H9 (cell line): ENCODE measurements around the gene ATP6V1G3. TPM values are rescaled to one million over a fixed set of nuclear protein-coding genes. Genes with fewer than 3 reads are reported as not detected.

Source experiments
- DNase-seq: peaks from one replicate; pipeline ENCODE4 v3.0.0-alpha.2; 2017
- H2AFZ ChIP-seq: one replicate; pipeline ENCODE4 v1.6.1; 2013; ENCODE audit warnings: mild to moderate bottlenecking, low read length, control low read depth, moderate library complexity
- H2AK5ac ChIP-seq: 2 replicates; pipeline ENCODE4 v1.6.1; 2013; ENCODE audit warnings: low read length, control low read depth, mixed read lengths; ENCODE audit not compliant: insufficient read length
- H2BK120ac ChIP-seq: one replicate; pipeline ENCODE4 v1.6.1; 2013; ENCODE audit warnings: low read depth, mild to moderate bottlenecking, low read length, control low read depth, inconsistent platforms; ENCODE audit not compliant: poor library complexity, severe bottlenecking
- H2BK12ac ChIP-seq: 2 replicates; pipeline ENCODE4 v1.6.1; 2013; ENCODE audit warnings: low read length, control low read depth, mixed read lengths, low read depth; ENCODE audit not compliant: insufficient read length
- H2BK15ac ChIP-seq: 2 replicates; pipeline ENCODE4 v1.6.1; 2013; ENCODE audit warnings: low read depth, low read length, control low read depth
- H2BK20ac ChIP-seq: one replicate; pipeline ENCODE4 v1.6.1; 2013; ENCODE audit warnings: low read depth, mild to moderate bottlenecking, low read length, control low read depth, inconsistent platforms; ENCODE audit not compliant: poor library complexity, severe bottlenecking
- H2BK5ac ChIP-seq: 2 replicates; pipeline ENCODE4 v1.6.1; 2013; ENCODE audit warnings: low read length, control low read depth, mixed read lengths; ENCODE audit not compliant: insufficient read length
- H3K14ac ChIP-seq: 2 replicates; pipeline ENCODE4 v1.6.1; 2013; ENCODE audit warnings: low read length, control low read depth; ENCODE audit not compliant: insufficient read depth
- H3K18ac ChIP-seq: 2 replicates; pipeline ENCODE4 v1.6.1; 2013; ENCODE audit warnings: low read depth, mild to moderate bottlenecking, mixed read lengths, low read length, control low read depth; ENCODE audit not compliant: insufficient read length
- H3K23ac ChIP-seq: 2 replicates; pipeline ENCODE4 v1.6.1; 2013; ENCODE audit warnings: low read length, control low read depth, mixed read lengths, low read depth; ENCODE audit not compliant: insufficient read length
- H3K23me2 ChIP-seq: 2 replicates; pipeline ENCODE4 v1.6.1; 2013; ENCODE audit warnings: low read depth, mild to moderate bottlenecking, mixed read lengths, low read length, control low read depth; ENCODE audit not compliant: insufficient read length, poor library complexity, severe bottlenecking
- H3K27ac ChIP-seq: 2 replicates; pipeline ENCODE4 v1.5.1; 2013; ENCODE audit warnings: low read length, control low read depth, mixed read lengths, low read depth; ENCODE audit not compliant: insufficient read length
- H3K27me3 ChIP-seq: 2 replicates; pipeline ENCODE4 v1.6.1; 2013; ENCODE audit warnings: low read length, control low read depth, inconsistent platforms; ENCODE audit not compliant: insufficient read depth
- H3K4ac ChIP-seq: 2 replicates; pipeline ENCODE4 v1.6.1; 2013; ENCODE audit warnings: low read depth, mild to moderate bottlenecking, control low read depth, inconsistent platforms, low read length, moderate library complexity
- H3K4me1 ChIP-seq: 2 replicates; pipeline ENCODE4 v1.6.1; 2013; ENCODE audit warnings: low read length, control low read depth, inconsistent platforms; ENCODE audit not compliant: insufficient read depth
- H3K4me2 ChIP-seq: 2 replicates; pipeline ENCODE4 v1.6.1; 2013; ENCODE audit warnings: low read length, control low read depth, mixed read lengths; ENCODE audit not compliant: insufficient read length, insufficient read depth
- H3K56ac ChIP-seq: 2 replicates; pipeline ENCODE4 v1.6.1; 2013; ENCODE audit warnings: low read depth, mild to moderate bottlenecking, mixed read lengths, low read length, control low read depth; ENCODE audit not compliant: insufficient read length
- H3K79me1 ChIP-seq: 2 replicates; pipeline ENCODE4 v1.6.1; 2013; ENCODE audit warnings: low read depth, mild to moderate bottlenecking, moderate library complexity, low read length, control low read depth, inconsistent platforms; ENCODE audit not compliant: insufficient read depth, poor library complexity, severe bottlenecking
- H3K79me2 ChIP-seq: 2 replicates; pipeline ENCODE4 v1.6.1; 2013; ENCODE audit warnings: low read length, control low read depth, inconsistent platforms; ENCODE audit not compliant: insufficient read depth
- H3K9ac ChIP-seq: 2 replicates; pipeline ENCODE4 v1.6.1; 2013; ENCODE audit warnings: low read length, control low read depth, mixed read lengths; ENCODE audit not compliant: insufficient read length; ENCODE audit errors: extremely low read depth
- H3K9me3 ChIP-seq: one replicate; pipeline ENCODE4 v1.6.1; 2013; ENCODE audit warnings: low read depth, low read length, inconsistent platforms; ENCODE audit not compliant: control insufficient read depth
- H3T11ph ChIP-seq: one replicate; pipeline ENCODE4 v1.6.1; 2013; ENCODE audit warnings: mild to moderate bottlenecking, low read length, control low read depth, inconsistent platforms
- H4K20me1 ChIP-seq: one replicate; pipeline ENCODE4 v1.6.1; 2013; ENCODE audit not compliant: control insufficient read depth, insufficient read length, insufficient read depth
- H4K5ac ChIP-seq: 2 replicates; pipeline ENCODE4 v1.6.1; 2013; ENCODE audit warnings: low read depth, mild to moderate bottlenecking, mixed read lengths, low read length, control low read depth; ENCODE audit not compliant: insufficient read length
- H4K8ac ChIP-seq: replicated peaks from 2 replicates; pipeline ENCODE4 v1.6.1; 2013; ENCODE audit warnings: low read length, control low read depth, mixed read lengths, low read depth; ENCODE audit not compliant: insufficient read length
- H4K91ac ChIP-seq: 2 replicates; pipeline ENCODE4 v1.6.1; 2013; ENCODE audit warnings: low read depth, mild to moderate bottlenecking, moderate library complexity, mixed read lengths, low read length, control low read depth; ENCODE audit not compliant: insufficient read length
- H3K27ac Mint-ChIP-seq, 3 experiments: 2 replicates in 2 of 3; 3 replicates in 1 of 3; pipeline ENCODE4 v1.8.0; 2020 to 2021; ENCODE audit warnings: mixed read lengths in 3 of 3, mild to moderate bottlenecking in 1 of 3, moderate library complexity in 1 of 3
- H3K27me3 Mint-ChIP-seq: 2 replicates; pipeline ENCODE4 v1.8.0; 2021; ENCODE audit warnings: low read depth, mild to moderate bottlenecking, moderate library complexity, mixed read lengths
- H3K36me3 Mint-ChIP-seq, 3 experiments: 2 replicates in 2 of 3; 3 replicates in 1 of 3; pipeline ENCODE4 v1.8.0; 2020 to 2021; ENCODE audit warnings: low read depth in 3 of 3, mixed read lengths in 3 of 3; ENCODE audit not compliant: insufficient read depth in 1 of 3
- H3K4me1 Mint-ChIP-seq, 2 experiments: 2 replicates each; pipeline ENCODE4 v1.8.0; 2020; ENCODE audit warnings: mixed read lengths in 2 of 2
- H3K4me3 Mint-ChIP-seq, 2 experiments: 2 replicates in 1 of 2; 3 replicates in 1 of 2; pipeline ENCODE4 v1.8.0; 2020 to 2021; ENCODE audit warnings: mild to moderate bottlenecking in 2 of 2, mixed read lengths in 2 of 2, moderate library complexity in 1 of 2
- H3K9me3 Mint-ChIP-seq, 2 experiments: 2 replicates in 1 of 2; 3 replicates in 1 of 2; pipeline ENCODE4 v1.8.0; 2020; ENCODE audit warnings: mild to moderate bottlenecking in 2 of 2, mixed read lengths in 2 of 2, moderate library complexity in 1 of 2
- total RNA-seq: library from RNA; stranded (reverse); gene quantifications from 2 replicates; pipeline ENCODE4 v1.2.1, GENCODE V29; 2021
- TF ChIP-seq, protein P1 (sequence below): fragments of 200-600 bp; sonication (generic); conservative IDR thresholded peaks from 3 replicates; pipeline ENCODE4 v1.8.0; 2021; ENCODE audit warnings: antibody characterized with exemption, mild to moderate bottlenecking

Gene ATP6V1G3
- total RNA-seq, 1 experiment from 2014 or later, result not detected

DNA sequence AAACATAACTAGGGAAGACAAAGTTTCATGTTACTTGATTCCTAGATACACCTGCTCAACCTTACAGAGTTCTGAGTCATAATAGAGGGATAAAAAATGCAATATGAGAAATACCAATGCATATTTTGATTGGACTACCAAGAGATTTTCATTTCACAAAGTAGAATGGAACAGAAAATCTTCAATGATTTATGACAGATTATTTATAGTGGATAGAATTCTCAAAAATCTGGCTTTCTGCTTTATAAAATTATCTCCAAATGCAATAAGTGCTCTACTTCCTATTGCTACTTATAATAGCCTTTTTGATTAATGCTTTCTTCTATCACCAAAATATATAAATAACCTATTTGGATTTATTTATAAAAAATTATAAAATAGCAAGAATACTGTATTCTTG lies 18.9 kb upstream of the ATP6V1G3 start:
- Histone ChIP-seq H3K4me2 (no peak overlapping the region), H3K4me1 (0 out of 2 replicates have a peak, but pooled peaks cover 2% of the 10 kb centered on the region), H3K23me2 (no peaks in the 10 kb centered on the region), H3K18ac (no peak overlapping the region), H4K5ac (no peak overlapping the region), H3K14ac (no peak overlapping the region), H2BK15ac (no peak overlapping the region), H3K56ac (no peak overlapping the region), H3K9ac (no peak overlapping the region), H2BK20ac (no peak overlapping the region), H3T11ph (no peak overlapping the region), H2AK5ac (no peak overlapping the region), H4K20me1 (no peaks in the 10 kb centered on the region), H4K8ac (no peak overlapping the region), H3K79me1 (no peaks in the 10 kb centered on the region), H4K91ac (no peak overlapping the region), H3K27ac (no peak overlapping the region), H3K27me3 (no peaks in the 10 kb centered on the region), H2AFZ (no peak overlapping the region), H3K9me3 (no peaks in the 10 kb centered on the region), H2BK12ac (no peak overlapping the region), H2BK5ac (no peak overlapping the region), H3K23ac (no peak overlapping the region), H2BK120ac (no peak overlapping the region), H3K79me2 (no peaks in the 10 kb centered on the region), H3K4ac (no peak overlapping the region)
- no peaks in the 10 kb centered on the region for H3K9me3 Mint-ChIP-seq
- H3K27me3 Mint-ChIP-seq, result no peaks in the 10 kb centered on the region
- no peak overlapping the region for H3K27ac Mint-ChIP-seq
- TF ChIP-seq, protein P1, sequence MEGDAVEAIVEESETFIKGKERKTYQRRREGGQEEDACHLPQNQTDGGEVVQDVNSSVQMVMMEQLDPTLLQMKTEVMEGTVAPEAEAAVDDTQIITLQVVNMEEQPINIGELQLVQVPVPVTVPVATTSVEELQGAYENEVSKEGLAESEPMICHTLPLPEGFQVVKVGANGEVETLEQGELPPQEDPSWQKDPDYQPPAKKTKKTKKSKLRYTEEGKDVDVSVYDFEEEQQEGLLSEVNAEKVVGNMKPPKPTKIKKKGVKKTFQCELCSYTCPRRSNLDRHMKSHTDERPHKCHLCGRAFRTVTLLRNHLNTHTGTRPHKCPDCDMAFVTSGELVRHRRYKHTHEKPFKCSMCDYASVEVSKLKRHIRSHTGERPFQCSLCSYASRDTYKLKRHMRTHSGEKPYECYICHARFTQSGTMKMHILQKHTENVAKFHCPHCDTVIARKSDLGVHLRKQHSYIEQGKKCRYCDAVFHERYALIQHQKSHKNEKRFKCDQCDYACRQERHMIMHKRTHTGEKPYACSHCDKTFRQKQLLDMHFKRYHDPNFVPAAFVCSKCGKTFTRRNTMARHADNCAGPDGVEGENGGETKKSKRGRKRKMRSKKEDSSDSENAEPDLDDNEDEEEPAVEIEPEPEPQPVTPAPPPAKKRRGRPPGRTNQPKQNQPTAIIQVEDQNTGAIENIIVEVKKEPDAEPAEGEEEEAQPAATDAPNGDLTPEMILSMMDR, result no peak
- H3K4me1 Mint-ChIP-seq, result peaks cover 0 to 2% of the 10 kb centered on the region in 2 experiments; a peak in 2 of 4 replicates
- no peak overlapping the region for H3K4me3 Mint-ChIP-seq
- H3K36me3 Mint-ChIP-seq, result no peaks in the 10 kb centered on the region
- DNase-seq, result no peak
